NCI-H2227 treated with DMSO at 0.1 percent for 48 hours (cell line): ENCODE data around the gene ADK.
"Not testable (repeated sequence)": the region's sequence is repeated elsewhere in the genome, so short reads cannot be mapped to it uniquely, and the experiment has no call there.

ENCODE experiments used
- DNase-seq: peaks from one replicate; lab custom pipeline; 2025; lab: John Stamatoyannopoulos, UW

ADK gene

GRCh38 chr10:74243067-74243466 is 92.0 kb downstream of the ADK start:
- no peak for DNase-seq

DNA sequence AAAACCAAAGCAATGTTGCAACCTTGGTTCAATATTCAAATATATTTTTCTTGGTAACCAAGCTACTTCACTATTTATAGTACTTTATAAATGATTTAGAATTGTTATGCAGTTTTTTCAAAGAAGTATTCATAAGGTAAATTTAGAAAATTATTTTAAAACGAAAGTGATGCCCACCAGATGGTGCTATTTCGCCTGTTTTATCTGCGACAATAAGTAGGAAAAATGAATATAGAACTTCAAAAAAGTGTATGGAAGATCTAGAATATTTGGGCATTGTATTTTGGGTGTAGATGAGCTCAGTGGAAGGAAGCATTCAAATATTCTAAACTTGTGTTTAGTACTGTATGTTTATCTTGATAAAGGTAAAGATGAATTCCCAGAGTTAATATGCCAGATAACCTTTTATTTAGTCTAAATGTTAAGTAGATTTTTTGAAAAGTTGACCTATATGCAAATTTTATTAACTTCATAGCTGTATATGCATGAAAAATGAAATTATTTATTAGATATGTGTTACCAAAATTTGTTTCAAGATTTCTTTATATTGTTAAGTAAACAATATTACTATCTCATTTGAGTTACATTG is 93.2 kb downstream of the ADK start:
- DNase-seq = no peak

DNA sequence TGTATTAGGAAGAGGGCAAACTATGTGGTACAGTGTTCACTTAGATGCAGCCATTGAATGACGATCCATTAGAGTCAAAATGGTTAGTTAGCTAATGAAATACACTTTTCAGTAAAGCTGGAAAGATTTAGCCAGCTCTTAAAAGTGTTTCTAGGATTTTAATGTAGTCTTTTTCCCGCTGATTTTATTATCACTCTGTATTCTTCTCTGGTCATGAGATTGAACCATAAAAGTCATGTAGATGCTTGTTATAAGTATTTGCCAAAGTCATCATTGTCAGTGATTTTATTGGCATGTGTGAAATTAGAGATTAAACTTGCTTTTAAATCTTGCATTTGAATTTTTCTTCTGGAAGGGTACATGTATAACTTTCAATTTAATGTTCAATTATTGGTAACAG is 93.8 kb downstream of the ADK start:
- no peak for DNase-seq

DNA sequence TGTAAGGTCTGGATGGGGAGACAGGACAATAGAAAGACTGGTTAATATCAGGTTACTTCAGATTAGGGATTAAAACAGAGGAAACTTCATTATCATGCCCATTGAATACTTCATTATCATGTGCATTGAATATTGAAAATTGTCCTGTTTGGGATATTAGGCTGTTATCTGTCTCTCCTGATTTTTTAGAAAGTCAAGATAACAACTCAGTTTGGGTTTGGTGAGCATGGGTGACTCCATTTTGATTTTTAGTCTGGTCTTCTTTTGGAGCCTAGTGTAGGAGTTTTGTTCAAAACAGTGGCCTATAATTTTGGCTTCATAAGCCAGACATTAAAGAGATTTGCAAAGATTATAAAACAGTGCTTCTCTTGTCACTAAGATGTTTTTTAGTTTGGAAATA is 95.5 kb downstream of the ADK start:
- DNase-seq = no peak

DNA sequence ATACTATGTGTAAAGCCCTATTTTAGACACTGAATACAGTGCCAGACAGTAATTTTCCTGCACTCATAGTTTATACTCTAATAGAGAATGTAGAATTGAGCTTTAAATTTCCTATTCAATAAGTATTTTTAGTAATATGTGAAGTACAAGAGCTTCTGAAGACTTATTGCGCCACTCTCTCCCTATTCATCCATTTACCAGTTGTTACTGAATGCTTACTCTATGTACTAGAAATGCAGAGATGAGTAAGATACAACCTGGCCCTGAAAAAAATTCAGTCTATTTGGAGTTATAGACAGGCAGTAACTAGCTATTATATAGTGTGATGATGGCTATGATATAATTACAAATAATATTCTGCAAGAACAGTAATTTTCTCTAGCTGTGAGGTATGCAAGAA is 98.8 kb downstream of the ADK start:
- no peak for DNase-seq

GRCh38 chr10:74255214-74255613 is 104.2 kb downstream of the ADK start:
- DNase-seq = no peak

GRCh38 chr10:74255888-74256357 is 104.9 kb downstream of the ADK start:
- peak; percentile 38 for DNase-seq

- no peak for DNase-seq
Measured at GRCh38 chr10:74262856-74263255, 111.8 kb downstream of the ADK start.

- DNase-seq = no peak
Measured at GRCh38 chr10:74263996-74264395, 113.0 kb downstream of the ADK start.

- no peak for DNase-seq
Measured at GRCh38 chr10:74272288-74272687, 121.3 kb downstream of the ADK start.

DNA sequence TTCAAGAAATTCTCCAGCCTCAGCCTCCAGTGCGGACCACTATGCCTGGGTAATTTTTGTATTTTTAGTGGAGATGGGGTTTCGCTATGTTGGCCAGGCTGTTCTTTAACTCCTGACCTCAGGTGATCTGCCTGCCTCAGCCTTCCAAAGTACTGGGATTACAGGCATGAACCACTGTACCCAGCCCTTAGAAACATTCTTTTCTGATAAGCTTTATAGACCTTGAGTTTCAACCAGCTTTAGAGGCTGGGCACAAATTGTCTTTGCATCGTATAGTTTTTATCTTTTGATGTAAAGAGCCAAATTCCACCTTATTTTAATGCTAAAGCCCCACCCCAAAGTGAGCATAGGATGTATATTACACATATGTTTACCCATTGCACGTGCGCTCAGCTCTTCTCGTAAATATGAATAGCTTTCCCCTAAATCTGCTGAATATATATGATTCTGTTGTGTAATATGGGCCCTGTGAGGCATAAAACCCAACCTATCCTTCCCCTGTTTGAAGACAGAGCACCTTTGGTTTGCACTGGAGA is 124.8 kb downstream of the ADK start:
- DNase-seq = no peak

- no peak for DNase-seq
Measured at GRCh38 chr10:74276416-74276815, 125.4 kb downstream of the ADK start.

DNA sequence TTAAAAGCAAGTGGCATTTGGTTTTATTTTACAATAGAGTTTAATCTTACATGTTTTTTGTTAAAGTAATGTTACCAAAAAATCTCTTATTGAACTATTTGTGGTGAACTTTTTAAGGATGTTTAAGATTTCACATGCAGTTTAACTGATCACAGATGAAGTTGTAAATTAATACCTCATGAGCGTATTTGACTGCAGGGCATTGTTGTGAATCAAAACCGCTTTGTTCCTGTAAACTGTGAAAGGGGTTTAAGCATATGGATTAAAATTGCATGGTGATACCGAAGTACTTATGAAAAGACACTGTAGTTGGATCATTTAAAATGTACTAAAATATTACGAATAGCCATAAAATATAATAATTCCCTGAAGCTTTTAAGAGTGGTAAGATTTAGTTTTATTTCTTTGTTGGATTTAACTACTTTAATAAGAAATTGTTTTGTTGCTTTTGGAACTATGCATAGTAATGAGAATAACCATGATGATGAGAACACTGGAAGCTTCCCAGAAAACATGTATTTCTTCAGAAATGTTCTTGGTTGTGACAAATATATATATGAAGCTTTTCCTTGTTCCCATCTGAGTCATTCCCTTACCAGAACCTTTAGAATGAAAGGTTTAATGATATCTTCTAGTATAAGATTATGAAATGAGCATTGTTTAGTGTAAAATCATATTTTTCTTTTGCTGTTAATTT is 131.3 kb downstream of the ADK start:
- no peak for DNase-seq

DNA sequence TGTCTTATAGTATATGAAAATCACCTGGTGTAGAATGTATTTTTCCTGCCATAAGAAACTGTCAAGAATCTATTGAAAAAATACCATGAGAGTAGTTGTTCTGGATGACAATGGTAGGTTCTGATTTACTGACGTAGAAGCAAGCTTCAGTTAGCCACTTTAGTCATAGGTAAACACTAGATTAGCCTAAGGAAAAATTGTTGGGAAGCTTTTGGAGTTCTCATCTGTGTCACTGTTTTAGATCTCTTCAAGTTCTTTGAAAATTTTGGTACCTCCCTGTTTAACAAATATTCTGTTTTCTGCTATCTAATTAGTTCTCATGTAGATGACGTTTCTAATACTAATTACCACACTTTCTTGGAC is 131.8 kb downstream of the ADK start:
- no peak for DNase-seq

- no peak for DNase-seq
Measured at GRCh38 chr10:74289188-74289587, 138.2 kb downstream of the ADK start.

GRCh38 chr10:74289951-74290350 is 138.9 kb downstream of the ADK start:
- DNase-seq = no peak

GRCh38 chr10:74290708-74291107 is 139.7 kb downstream of the ADK start:
- no peak for DNase-seq

DNA sequence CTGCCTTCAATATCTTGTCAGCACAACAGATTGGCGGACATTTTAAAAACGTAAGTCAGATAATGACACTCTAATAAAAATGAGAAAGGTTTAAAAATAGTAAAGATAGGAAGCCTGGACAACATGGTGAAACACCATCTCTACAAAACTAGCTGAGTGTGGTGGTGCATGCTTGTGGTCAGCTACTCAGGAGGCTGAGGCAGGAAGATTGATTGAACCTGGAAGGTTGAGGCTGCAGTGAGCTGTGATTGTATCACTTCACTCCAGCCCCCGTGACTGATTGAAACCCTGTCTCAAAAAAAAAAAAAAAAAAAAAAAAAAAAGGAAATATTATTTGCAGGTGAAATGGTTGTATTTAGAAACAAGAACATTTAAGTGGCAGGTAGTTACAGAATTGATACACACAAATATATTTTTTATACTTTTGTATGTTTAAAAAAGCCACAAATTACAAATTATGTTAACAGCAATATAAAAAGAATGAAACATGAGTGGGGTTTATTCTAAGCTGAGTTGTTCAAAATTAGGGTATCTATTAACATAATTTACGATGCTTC is 141.9 kb downstream of the ADK start:
- no peak for DNase-seq

- no peak for DNase-seq
Measured at GRCh38 chr10:74293686-74294371, 142.8 kb downstream of the ADK start.

GRCh38 chr10:74297389-74298080 is 146.5 kb downstream of the ADK start:
- no peak for DNase-seq

- not testable (repeated sequence) for DNase-seq
Measured at GRCh38 chr10:74300074-74300621, 149.1 kb downstream of the ADK start.

- no peak for DNase-seq
Measured at GRCh38 chr10:74300666-74301065, 149.6 kb downstream of the ADK start.
